Stimulated activated CD8-positive, alpha-beta memory T cell treated with anti-CD3 and anti-CD28 coated beads, Interleukin-15, amount 100 ng/mL, for 1 hour (primary cell): Measurements from ENCODE around the gene ATPAF2.

Experiments
- DNase-seq: peaks from one replicate; pipeline ENCODE4 v3.0.0-alpha.2; 2020; ENCODE audit warnings: low read depth

ATPAF2 gene

DNA sequence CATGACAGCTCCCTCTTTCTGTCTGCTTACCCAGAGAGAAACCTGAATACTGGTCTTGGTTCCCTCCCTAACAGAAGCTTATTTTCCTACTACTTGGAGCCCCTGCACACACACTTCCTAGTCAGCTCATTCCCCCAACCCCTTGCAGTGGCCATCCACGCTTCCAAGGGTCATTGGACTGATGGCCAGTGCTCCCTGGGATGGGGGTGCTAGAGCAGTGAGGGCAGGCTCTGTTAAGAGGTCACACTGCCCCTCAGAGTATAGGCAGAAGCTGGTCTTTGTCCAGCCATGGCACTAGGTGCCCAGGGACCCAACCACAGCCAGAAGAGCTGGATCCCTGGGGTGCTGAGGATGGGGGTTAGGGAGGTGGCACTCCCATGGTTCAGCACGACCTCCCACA is 53.8 kb downstream of the ATPAF2 start:
- DNase-seq = no peak

DNA sequence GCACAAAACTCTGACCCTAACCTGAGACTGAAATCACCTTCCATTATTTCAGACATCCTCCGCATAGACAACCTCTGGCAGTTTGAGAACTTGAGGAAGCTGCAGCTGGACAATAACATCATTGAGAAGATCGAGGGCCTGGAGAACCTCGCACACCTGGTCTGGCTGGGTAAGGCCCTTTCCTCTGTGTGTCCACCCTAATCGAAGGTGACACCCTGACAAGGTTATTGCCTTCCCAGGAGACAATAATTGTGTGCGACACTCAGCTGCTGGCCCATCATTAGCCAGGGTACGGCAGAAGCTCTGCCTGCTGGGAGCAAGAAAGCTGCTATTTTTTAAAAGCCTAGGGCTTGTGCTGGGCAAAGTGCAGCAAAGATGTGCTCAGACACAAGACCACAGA is 55.2 kb downstream of the ATPAF2 start:
- DNase-seq = no peak

GRCh38 chr17:17983376-17983775 is 55.6 kb downstream of the ATPAF2 start:
- DNase-seq = no peak

DNA sequence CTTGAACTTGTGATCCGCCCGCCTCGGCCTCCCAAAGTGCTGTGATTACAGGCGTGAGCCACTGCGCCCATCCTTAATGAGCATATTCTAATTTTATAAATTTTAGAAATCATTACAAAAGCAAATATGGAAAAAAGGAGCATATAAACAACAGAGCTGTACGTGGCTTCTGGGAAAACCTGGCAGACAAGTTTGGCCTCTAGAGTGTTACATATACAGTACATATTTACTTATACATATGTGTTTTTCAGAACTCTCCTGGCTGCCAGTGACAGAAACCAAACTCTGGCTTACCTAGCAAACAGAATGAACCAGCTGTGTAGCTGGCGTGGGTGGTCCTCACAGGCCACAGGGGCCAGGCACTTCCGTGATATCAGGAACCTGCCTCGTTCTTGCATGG is 56.2 kb downstream of the ATPAF2 start:
- DNase-seq = no peak

GRCh38 chr17:17981330-17981729 is 57.6 kb downstream of the ATPAF2 start:
- no peak for DNase-seq

- DNase-seq = no peak
These were observed 59.2 kb downstream of the ATPAF2 start for GRCh38 chr17:17979778-17980177.

- no peak for DNase-seq
These were observed 60.2 kb downstream of the ATPAF2 start for GRCh38 chr17:17978481-17979424.

DNA sequence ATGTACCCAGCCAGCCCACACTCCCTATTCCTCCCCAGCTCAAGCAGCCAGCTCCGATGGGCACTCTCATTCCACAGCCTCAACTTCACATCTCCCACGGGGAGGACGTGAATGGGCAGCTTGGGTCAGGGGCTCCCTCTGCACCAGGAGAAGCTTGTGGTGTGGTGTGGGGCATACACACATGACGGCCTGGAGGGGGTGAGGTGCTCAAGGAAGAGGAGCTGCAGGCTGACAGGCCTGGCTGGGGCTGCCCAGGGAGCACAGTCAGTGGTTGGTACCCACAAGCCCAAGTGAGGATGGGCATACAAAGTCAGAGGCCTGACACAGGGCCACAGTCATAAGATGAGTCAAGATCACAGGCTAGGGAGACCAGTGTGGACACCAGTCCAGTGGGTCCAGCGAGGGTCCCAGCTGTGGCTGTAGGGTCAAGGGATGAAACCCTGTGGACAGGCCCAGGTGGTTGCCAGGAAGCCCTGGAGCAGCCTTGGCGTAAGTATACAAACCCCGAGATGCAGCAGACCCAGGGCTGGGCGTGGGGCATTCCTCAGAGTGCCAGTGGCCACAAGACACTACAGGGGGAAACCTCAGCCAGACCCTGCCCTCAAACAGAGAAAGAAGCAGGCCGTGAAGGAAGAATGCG is 61.9 kb downstream of the ATPAF2 start:
- no peak for DNase-seq

DNA sequence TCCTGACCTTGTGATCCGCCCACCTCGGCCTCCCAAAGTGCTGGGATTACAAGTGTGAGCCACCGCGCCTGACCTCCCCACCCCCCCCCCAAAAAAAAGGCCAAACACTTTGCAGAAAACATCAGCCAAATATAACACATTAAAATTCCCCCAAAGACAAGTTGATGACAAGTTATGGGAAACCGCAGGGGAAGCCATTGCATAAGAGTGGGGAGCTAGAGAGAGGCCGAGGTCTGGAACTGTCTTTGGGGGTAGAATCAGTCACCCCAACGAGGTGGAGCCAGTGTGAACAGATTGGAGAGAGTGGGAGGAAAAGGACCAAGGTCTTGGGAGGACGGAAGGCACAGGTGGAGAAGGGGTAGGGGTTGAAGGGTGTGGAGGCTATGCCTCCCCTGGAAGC is 63.5 kb downstream of the ATPAF2 start:
- DNase-seq = no peak

GRCh38 chr17:17972952-17973254 is 66.1 kb downstream of the ATPAF2 start:
- DNase-seq = no peak

DNA sequence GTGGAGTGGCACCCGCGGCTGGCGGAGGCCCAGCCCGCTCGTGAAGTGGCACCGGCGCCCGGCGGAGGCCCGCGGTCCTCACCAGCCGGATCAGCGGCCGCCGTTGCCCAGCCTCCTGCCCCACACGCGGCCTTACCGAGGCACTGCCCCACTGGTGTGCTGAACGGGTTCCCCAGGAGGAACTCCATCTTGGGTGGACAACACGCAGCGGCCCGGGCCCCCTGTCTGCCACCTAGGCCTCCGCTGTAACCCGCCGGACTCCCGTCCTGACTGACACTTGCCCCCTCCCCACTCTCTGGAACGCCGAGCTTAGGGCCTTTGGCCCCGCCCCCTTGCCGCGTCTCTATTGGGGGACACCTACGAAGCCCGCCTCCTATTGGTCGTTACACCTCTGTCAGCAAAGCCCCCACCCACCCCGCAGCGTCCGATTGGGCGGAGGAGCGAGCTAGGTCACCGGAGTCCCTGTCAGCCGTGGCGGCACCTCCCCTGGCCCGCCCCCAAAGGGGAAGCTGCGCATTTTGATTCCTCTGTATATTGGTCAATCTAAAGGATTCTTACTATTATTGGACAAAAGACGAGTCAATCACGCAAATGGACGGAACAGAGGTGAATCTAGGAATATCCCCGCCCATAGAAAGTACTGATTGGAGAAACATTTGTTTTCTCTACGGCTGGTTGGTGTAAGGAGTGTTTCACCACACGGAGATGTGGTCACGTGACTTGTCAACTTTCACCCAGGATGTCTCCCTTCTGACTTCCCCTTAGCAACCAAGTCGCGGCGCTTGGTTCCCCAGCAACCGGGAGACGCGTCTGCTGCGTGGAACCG is 66.6 kb downstream of the ATPAF2 start, which contains the start of the genes DRC3 and TOM1L2:
DRC3 (plus strand) TSS at position 737 of the 826 bp plus-strand sequence. CDS start 4,737 bp downstream, outside the sequence.
TOM1L2 (minus strand) TSS at position 275 of the 826 bp plus-strand sequence; CDS start at position 188, 87 bp downstream.
- peak; percentile 99 for DNase-seq

- no peak for DNase-seq
These were observed 67.4 kb downstream of the ATPAF2 start for GRCh38 chr17:17971431-17972125.

- DNase-seq = no peak
These were observed 68.1 kb downstream of the ATPAF2 start for GRCh38 chr17:17970699-17971430.
